HepG2 (cell line): ENCODE measurements around the gene RIMBP2.

Experiments
- ZNF557 ChIP-seq: sonication (generic); formaldehyde crosslinking; IDR thresholded peaks from 2 replicates; pipeline ENCODE4 v1.4.0; 2020; ENCODE audit warnings: missing genetic modification reagents
- TF ChIP-seq, protein P1 (sequence below): sonication (generic); formaldehyde crosslinking; IDR thresholded peaks from 2 replicates; pipeline ENCODE4 v1.5.0; 2020; ENCODE audit warnings: mild to moderate bottlenecking, missing genetic modification reagents, moderate library complexity

DNA sequence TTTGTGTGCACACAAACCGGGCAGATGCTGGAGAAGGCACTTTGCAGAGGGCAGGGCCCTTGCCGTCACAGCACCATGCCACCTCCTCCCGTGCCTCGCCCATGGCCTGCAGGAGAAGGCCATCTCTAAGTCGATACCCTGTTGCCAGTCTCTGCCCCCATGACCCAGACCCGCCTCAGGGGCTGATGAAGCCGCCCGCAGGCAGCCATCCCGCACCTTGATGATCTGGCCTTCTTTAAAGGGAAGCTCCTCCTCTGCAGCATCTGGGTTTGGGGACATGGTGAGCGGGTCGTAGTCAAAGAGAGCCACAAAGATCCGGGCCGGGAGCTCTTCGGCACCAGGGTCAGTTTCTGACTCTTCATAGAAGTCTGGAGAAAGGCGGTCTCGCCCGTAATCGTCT is 302.2 kb downstream of the RIMBP2 start:
- TF ChIP-seq, protein P1, sequence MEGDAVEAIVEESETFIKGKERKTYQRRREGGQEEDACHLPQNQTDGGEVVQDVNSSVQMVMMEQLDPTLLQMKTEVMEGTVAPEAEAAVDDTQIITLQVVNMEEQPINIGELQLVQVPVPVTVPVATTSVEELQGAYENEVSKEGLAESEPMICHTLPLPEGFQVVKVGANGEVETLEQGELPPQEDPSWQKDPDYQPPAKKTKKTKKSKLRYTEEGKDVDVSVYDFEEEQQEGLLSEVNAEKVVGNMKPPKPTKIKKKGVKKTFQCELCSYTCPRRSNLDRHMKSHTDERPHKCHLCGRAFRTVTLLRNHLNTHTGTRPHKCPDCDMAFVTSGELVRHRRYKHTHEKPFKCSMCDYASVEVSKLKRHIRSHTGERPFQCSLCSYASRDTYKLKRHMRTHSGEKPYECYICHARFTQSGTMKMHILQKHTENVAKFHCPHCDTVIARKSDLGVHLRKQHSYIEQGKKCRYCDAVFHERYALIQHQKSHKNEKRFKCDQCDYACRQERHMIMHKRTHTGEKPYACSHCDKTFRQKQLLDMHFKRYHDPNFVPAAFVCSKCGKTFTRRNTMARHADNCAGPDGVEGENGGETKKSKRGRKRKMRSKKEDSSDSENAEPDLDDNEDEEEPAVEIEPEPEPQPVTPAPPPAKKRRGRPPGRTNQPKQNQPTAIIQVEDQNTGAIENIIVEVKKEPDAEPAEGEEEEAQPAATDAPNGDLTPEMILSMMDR (CRISPR knock-in tag), result no peak
- TF ChIP-seq ZNF557 (CRISPR knock-in tag), result no peak
